HG02678 (cell line): ENCODE results near the gene VSIG10.
"Not testable (repeated sequence)": the region's sequence is repeated elsewhere in the genome, so short reads cannot be mapped to it uniquely, and the experiment has no call there.

ENCODE experiments used
- ATAC-seq: cut with Tn5 transposase; IDR thresholded peaks from one replicate; pipeline ENCODE4 v1.9.1; 2021; ENCODE audit warnings: mild to moderate bottlenecking, moderate library complexity; ENCODE audit not compliant: unreplicated experiment

Gene VSIG10

DNA sequence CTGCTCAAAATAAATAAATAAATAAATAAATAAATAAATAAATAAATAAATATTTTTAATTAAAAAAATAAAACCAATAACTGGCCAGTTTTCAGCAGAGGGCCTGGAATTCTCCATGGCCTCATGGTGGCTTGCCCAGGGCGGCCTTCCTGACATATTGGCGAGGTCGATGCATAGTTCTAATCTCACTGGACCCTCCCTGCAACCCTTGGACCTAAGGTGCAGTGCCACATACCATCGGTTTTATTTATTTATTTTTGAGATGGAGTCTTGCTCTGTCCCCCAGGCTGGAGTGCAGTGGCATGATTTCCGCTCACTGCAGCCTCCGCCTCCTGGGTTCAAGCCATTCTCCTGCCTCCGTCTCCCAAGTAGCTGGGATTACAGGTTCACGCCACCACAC is 3.9 kb upstream of the VSIG10 start:
- ATAC-seq: no peak

GRCh38 chr12:118107011-118107410 is 3.2 kb upstream of the VSIG10 start:
- ATAC-seq: no peak

DNA sequence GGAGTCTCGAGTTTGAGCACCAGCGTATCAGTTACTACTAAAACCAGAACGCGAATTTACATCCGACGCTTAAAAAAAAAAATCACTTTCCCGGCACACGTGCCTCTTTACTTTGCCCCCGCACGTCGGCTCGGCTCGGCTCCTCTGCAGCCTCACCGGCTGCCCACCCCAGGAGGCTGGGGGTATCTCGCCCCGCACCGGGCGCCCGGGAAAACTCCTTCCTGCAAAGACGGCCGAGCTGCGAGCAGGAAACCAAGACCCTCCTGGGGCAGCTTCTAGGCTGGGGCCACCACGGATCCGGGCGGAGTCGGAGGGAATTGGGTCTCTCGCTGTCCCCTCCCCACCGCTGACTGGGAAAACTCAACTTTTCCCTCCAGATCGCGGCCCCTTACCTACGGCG is 610 bp downstream of the VSIG10 start:
- ATAC-seq: no peak

GRCh38 chr12:118102609-118103008 is 1.2 kb downstream of the VSIG10 start:
- ATAC-seq: no peak

DNA sequence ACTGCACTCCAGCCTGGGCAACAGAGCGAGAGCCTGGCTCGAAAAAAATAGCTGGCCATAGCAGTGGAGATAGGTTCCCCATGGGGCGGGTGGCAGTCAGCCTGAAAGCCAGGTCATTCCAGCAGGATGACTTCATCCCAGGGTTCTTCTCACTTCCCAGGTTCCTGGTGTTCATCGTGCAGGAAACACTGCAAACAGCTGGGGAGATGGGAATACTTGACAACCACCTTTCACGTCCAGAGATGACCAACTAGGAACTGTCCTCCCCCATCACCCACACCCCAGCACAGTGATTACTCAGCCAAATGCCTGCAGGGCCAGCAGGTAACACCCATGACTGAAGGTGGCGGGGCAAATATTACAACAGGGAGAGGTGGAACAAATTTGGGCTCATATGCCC is 1.7 kb downstream of the VSIG10 start:
- ATAC-seq: no peak

- ATAC-seq: no peak
These were observed 2.8 kb downstream of the VSIG10 start for GRCh38 chr12:118101051-118101450.

DNA sequence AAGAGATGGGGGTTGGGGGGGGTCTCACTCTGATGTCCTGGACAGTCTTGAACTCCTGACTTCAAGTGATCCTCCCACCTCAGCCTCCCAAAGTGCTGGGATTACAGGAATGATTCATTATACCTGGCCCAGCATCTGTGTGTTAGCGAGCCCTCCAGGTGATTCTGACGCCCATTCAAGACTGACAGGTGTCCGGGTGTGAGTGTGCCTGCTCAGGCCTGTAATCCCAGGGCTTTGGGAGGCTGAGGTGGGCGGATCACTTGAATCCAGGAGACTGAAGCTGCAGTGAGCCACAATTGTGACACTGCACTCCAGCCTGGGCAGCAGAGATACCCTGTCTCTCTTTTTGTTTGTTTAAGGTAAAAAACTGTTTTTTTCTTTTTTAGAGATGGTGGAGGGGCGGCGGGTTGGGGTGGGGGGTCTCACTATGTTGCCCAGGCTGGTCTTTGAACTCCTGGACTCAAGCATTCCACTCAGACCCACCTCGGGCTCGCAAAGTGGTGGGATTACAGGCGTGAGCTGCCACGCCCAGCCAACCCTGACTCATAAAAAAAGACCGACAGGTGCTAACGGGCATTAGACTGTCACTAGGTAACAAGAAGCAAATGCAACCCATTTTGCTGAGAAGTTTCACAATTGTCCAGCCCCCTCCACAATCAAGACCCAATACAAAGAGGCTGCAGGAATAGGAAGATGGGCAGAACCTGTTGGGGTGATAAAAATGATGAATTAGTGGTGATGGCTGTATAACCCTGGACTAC is 4.7 kb downstream of the VSIG10 start:
- no peak for ATAC-seq

DNA sequence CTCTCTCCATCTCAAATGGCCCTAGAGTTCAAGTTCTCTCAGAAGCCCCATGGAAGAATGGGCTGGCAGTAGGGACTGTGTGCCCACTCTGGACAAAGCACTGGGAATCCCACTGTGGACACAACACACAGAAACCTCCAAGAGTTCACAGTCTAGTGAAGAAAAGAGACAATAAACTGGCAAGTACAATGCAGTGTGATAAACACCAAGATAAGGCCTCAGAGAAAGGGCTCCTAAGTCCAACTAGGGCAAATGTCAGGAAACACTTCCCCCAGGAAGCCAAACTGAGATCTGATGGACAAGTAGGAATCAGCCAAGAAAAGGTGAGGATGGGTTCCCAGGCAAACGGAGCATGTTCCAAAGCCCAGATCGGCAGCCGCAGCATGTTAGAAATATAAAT is 5.4 kb downstream of the VSIG10 start:
- no peak for ATAC-seq

DNA sequence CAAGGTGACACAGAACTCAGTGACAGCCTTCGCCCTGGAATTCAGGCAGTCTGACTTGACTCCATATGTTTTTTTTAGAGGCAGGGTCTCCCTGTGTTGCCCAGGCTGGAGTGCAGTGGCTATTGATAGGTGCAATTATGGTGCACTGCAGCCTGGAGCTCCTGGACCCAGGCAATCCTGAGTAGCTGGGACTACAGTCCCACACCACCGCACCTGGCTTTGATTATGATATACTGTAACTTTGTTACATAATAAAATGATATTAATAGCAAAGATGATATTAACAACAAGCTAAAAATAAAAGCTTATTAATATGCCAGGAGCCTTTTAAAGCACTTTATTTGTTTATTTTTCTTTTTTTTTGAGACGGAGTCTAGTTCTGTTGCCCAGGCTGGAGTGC is 9.8 kb downstream of the VSIG10 start:
- no peak for ATAC-seq

- no peak for ATAC-seq
These were observed 14.0 kb downstream of the VSIG10 start for GRCh38 chr12:118089782-118090181.

DNA sequence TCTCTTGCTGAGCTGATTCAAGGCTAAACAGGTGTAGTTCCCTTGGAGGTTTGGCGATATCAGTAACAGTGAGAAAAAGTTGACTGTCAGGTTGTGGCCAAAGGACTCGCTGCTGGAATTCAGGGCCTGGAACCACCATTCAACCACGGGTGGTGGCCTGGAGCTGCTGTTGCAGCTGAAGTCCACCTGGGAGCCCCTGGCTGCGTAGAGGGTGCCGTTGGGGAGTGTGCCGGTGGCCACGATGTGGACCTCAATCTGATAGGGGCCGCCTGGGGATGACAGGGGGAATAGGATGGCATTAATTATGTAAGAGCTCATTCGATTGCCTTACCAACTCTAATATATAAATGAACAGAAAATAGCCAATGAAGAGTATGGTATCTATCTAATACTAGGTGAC is 21.6 kb downstream of the VSIG10 start:
- no peak for ATAC-seq

GRCh38 chr12:118081521-118081920 is 22.3 kb downstream of the VSIG10 start:
- ATAC-seq: not testable (repeated sequence)

DNA sequence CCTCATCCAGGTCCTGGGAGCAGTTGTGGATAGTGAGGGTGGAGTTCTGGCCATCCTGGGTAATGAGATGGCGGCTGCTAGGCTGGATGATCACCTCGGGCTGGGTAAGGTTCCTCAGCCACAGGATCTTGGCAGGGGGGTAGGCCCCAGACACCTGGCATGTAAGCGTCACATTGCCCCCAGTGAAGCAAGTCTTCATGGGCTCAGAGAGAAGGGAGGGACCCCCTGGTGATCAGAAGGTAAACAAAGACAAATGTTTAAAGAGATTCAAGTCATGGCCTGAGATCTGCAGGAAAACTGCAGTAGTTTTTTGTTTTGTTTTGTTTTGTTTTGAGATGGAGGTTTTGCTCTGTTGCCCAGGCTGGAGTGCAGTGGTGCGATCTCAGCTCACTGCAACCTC is 30.0 kb downstream of the VSIG10 start:
- no peak for ATAC-seq

DNA sequence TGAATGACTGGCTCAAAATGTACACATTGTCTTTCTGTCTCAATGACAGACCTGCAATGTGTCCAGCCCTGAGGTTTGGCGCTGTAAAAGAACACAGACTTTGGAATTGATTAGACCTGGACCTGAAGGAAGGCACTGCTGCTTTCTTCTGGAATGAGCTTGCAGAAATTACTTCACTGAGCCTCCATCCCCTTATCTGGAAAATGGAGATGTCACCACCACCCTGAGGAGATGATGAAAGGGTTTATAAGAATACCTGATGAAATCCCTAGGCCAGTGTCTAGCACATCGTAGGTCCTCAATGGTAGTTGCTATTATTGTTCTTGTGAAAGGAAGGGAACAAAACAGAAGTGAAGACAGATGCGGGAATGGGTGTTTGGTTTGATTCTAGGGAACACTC is 33.2 kb downstream of the VSIG10 start:
- no peak for ATAC-seq

GRCh38 chr12:118068445-118068844 is 35.4 kb downstream of the VSIG10 start:
- no peak for ATAC-seq

GRCh38 chr12:118065380-118065779 is 38.4 kb downstream of the VSIG10 start:
- ATAC-seq: no peak

DNA sequence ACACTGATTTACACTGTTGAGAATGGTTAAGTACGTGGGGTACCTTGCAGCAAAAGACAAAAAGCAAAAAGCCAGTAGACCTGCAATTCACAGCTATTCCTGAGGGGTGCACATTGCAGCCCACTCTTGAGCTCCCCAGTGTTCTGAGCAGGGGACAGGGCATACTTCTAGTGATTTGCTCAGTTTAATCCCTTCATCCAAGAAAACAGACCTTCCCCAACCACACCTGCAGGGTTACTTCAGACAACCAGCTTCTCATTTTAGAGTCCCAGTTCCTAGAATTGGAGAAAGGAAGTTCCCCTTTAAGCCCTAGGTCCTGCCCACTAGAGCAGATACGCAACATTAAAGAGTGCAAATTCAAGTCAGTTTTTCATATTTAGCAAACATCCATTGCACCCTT is 39.2 kb downstream of the VSIG10 start:
- no peak for ATAC-seq

DNA sequence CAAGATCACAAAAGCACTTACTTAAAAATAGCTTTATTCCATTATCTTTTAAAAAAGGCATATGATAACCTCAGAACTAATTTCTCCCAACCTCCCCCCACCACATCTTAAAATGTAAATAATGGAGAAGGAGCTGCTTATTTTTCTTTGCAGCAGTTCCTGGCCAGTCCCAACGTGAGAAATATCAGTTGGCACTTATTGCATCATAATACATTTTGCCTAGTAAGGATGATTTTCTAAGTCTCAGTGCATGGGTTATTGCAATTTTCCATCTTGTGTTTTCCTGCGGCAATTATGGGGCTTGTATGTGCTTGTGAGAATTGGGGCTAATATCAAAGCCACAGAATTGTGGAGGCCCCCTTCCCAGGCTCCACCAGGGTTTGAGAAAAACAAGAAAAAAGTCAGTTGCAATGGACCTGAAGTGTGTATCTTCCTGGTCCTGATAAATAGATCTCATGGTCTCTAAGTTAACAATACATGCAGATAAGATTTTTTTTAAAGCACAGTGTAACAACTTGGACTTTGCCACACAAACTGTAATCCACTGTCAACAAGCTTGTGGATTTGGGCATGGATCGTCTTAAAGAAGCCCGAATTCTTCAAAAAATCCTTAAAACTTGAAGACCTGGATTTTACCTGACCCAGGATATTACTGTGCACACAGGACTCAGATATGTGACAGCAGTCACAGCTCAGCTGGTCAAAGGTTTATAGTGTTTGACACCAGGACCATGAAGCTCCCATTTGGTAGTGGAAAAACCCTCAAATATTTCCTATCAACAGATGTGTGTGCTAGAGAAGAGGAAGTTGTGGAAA is 40.0 kb downstream of the VSIG10 start:
- no peak for ATAC-seq

DNA sequence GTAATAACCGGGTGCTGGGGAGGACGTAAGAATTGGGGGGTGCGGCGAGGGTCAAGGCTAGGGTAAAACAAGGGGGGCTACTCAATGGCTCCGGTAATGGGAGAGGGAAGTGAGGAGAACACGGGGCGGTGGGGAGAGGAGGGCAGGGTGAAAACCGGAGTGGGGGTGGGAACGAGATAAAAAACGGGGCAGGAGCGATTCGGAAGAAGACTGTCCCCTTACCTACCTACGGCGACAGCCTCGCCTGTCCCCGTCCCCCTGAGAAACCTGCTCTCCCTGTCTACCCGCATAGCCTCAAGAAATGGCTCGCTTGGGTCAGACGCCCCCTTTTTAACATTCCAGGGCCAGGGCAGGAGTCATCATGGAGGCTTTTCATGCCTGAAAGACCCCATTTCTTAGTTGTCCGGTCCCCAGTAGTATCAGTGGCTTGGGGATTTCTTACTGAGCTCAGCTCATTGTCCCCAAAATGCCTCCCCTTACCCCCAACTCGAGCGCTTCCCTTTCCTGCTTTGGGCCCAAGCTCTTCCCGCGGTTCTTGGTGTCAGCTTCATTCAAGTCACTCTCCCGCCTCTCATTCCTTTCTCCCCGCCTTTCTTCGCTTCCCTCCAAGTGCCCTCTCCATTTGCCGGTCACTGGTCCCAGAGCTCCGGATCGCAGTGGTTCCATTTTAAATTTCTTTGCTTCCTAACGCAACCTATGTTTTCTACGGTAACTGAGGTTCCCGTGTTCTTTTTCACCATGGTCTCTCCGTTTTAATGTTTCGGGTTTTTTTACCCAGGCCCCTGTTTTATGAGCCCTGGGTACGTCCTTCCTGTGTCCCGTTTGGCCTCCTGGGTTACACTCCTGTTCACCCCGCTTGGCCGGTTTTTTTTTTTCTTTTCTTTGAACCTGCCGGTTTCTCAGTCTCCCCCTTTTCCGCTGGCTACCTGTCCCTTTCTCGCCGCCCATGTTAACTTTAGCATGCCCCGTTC is 41.7 kb downstream of the VSIG10 start:
- ATAC-seq: no peak

- ATAC-seq: peak; percentile 46
These were observed 42.6 kb downstream of the VSIG10 start, which contains the start of gene WSB2 for GRCh38 chr12:118061011-118061872. Gene WSB2 (minus strand): TSS chr12:118061179. CDS start chr12:118061048, 131 bp downstream.
